Progenitor cell of endocrine pancreas (in vitro differentiated cells): ENCODE data around the gene YWHAE. TPM values are rescaled to one million over a fixed set of nuclear protein-coding genes. Genes with fewer than 3 reads are reported as not detected.
"Not testable (repeated sequence)": the region's sequence is repeated elsewhere in the genome, so short reads cannot be mapped to it uniquely, and the experiment has no call there.

Source experiments
- DNase-seq: peaks from one replicate; pipeline ENCODE4 v3.0.0; 2021; ENCODE audit warnings: low spot score; ENCODE audit not compliant: unreplicated experiment
- H3K27ac Mint-ChIP-seq: 2 replicates; pipeline ENCODE4 v1.8.0; 2021; ENCODE audit warnings: mild to moderate bottlenecking, moderate library complexity, mixed read lengths
- H3K27me3 Mint-ChIP-seq: 2 replicates; pipeline ENCODE4 v1.8.0; 2021; ENCODE audit warnings: mixed read lengths
- H3K36me3 Mint-ChIP-seq: 2 replicates; pipeline ENCODE4 v1.8.0; 2022; ENCODE audit warnings: mixed read lengths; ENCODE audit not compliant: insufficient read depth
- H3K4me1 Mint-ChIP-seq: 2 replicates; pipeline ENCODE4 v1.8.0; 2021; ENCODE audit warnings: low read depth, mixed read lengths
- H3K4me3 Mint-ChIP-seq: 2 replicates; pipeline ENCODE4 v1.8.0; 2021; ENCODE audit warnings: low read depth, mild to moderate bottlenecking, moderate library complexity, mixed read lengths
- H3K9me3 Mint-ChIP-seq: 2 replicates; pipeline ENCODE4 v1.8.0; 2021; ENCODE audit warnings: low read depth, mixed read lengths
- CTCF ChIP-seq: fragments of 200-600 bp; sonication (generic); IDR thresholded peaks from one replicate; pipeline ENCODE4 v1.5.0; 2021; ENCODE audit warnings: antibody characterized with exemption, mild to moderate bottlenecking; ENCODE audit not compliant: unreplicated experiment
- total RNA-seq: library from RNA; stranded (reverse); gene quantifications from 2 replicates; pipeline ENCODE4 v1.2.1, GENCODE V29; 2021

Gene YWHAE
- total RNA-seq, 1 donor from 2014 or later, result 951 TPM

DNA sequence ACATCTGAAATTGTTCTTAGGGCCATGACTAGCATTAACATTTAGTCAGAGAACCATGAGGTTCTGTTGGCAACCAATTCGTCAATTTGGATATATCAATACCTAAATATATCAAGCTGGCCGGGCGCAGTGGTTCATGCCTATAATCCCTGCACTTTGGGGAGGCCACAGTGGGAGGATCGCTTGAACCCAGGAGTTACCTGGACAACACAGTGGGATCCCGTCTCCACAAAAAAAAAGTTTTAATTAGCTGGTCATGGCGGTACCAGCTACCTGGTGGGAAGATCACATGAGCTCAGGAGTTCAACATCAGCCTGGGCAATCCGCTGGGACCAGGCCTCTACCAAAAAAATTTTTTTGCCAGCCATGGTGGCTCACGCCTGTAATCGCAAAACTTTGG lies 8.4 kb downstream of the YWHAE start:
- Mint-ChIP-seq H3K4me3 (no peak overlapping the region), H3K27ac (peak overlapping the region; percentile 78), H3K36me3 (peaks cover 5% of the 10 kb centered on the region), H3K27me3 (no peaks in the 10 kb centered on the region), H3K4me1 (peaks cover 29% of the 10 kb centered on the region), H3K9me3 (no peaks in the 10 kb centered on the region)
- DNase-seq, result no peak
- no peak for TF ChIP-seq CTCF

DNA sequence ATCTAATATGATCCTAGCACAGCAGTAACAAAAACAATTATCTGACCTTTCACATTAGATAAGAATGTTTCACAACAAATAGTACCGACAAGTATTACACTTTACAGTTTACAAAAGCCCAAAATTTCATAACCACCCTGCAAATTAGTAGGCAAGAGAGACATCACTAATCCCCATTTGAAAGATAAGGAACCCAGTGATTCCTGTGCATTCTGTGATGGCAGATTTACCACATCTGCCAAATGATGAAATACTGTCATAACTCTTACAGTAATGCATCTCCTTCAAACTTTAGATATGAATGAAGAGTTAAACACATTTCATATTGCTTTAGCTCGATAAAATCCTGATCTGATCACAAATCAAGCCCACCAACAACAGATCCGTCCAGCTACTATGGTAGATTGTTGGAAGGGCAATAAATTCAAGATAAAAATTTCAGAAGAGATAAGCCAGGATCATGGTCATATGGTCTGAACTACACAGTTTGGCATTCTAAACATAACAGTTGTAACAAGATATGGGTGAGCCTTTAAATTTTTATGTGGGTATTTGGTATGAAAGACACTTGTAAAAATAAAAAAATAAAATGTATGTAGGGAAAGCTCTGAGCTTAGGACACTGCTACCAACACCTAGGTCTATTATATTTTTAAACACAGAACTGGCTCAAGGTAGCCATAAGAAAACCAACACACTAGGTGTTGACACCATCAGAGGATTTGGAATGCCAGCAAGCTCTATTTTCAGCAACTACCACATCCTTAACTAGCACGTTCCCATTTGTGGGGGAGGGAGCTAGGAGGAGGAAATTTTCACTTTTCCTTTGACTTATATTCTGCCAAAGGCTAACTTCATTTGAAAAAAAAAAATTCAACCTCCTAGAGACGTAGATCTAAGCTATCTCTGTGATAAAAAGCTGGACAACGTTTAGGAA lies 9.3 kb downstream of the YWHAE start:
- H3K4me1 Mint-ChIP-seq, result peaks cover 27% of the 10 kb centered on the region
- H3K27me3 Mint-ChIP-seq, result no peaks in the 10 kb centered on the region
- no peak for TF ChIP-seq CTCF

GRCh38 chr17:1387490-1388227 lies 12.4 kb downstream of the YWHAE start:
- not testable (repeated sequence) for H3K36me3 Mint-ChIP-seq, DNase-seq, H3K4me3 Mint-ChIP-seq, H3K9me3 Mint-ChIP-seq, H3K27me3 Mint-ChIP-seq
- Mint-ChIP-seq H3K4me1 (peaks cover 19% of the 10 kb centered on the region), H3K27ac (peak overlapping the region; percentile 91)

More for the DNA sequence above, 9.3 kb downstream of the YWHAE start:
- DNase-seq, result no peak
- no peaks in the 10 kb centered on the region for H3K9me3 Mint-ChIP-seq
- peak overlapping the region; percentile 78 for H3K27ac Mint-ChIP-seq
- peaks cover 3% of the 10 kb centered on the region for H3K36me3 Mint-ChIP-seq
- no peak overlapping the region for H3K4me3 Mint-ChIP-seq

DNA sequence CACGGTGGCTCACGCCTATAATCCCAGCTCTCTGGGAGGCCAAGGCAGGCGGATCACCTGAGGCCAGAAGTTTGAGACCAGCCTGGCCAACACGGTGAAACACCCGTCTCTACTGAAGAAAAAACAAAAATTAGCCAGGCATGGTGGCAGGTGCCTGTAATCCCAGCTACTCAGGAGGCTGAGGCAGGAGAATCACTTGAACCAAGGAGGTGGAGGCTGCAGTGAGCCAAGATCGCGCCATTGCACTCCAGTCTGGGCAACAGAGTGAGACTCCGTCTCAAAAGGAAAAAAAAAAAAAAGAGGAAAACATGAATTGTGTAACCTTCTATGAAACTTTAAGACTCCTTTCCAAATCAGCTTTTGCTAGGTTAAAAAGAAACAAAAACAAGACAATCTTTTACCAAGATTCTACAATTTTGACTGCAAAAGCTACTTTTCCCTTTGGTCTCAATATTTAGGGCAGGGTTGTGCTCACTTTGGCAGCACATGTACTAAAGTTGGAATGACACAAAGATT lies 13.3 kb downstream of the YWHAE start:
- H3K36me3 Mint-ChIP-seq, H3K9me3 Mint-ChIP-seq, H3K4me3 Mint-ChIP-seq, DNase-seq, H3K27me3 Mint-ChIP-seq: not testable (repeated sequence)
- Mint-ChIP-seq H3K27ac (peak overlapping the region; percentile 91), H3K4me1 (peaks cover 15% of the 10 kb centered on the region)

- H3K27me3 Mint-ChIP-seq, result no peaks in the 10 kb centered on the region
- peaks cover 5% of the 10 kb centered on the region for H3K36me3 Mint-ChIP-seq
- H3K9me3 Mint-ChIP-seq, result no peaks in the 10 kb centered on the region
- no peak for TF ChIP-seq CTCF
- peaks cover 20% of the 10 kb centered on the region for H3K4me1 Mint-ChIP-seq
- no peak for DNase-seq
- H3K27ac Mint-ChIP-seq, result peak overlapping the region; percentile 91
- no peak overlapping the region for H3K4me3 Mint-ChIP-seq
Observed at GRCh38 chr17:1386265-1386664, 13.8 kb downstream of the YWHAE start.

- DNase-seq, result no peak
- TF ChIP-seq CTCF, result no peak
- H3K4me3 Mint-ChIP-seq, result no peak overlapping the region
- no peaks in the 10 kb centered on the region for H3K27me3 Mint-ChIP-seq
- peaks cover 5% of the 10 kb centered on the region for H3K36me3 Mint-ChIP-seq
- peaks cover 19% of the 10 kb centered on the region for H3K4me1 Mint-ChIP-seq
- no peaks in the 10 kb centered on the region for H3K9me3 Mint-ChIP-seq
- H3K27ac Mint-ChIP-seq, result peak overlapping the region; percentile 78
Observed at GRCh38 chr17:1385861-1386260, 14.2 kb downstream of the YWHAE start.
